Activated CD4-positive, alpha-beta T cell treated with anti-CD3 and anti-CD28 coated beads, Interleukin-2, Interleukin-6, amounts not matched to agents 100 ng/mL and 50 ng/mL, durations not matched to agents 16 hours and 8 hours (primary cell): ENCODE data around the gene MCOLN1.
"Not testable (repeated sequence)": the region's sequence is repeated elsewhere in the genome, so short reads cannot be mapped to it uniquely, and the experiment has no call there.

Source experiments
- DNase-seq: peaks from one replicate; pipeline ENCODE4 v3.0.0-alpha.2; 2020

Gene MCOLN1

DNA sequence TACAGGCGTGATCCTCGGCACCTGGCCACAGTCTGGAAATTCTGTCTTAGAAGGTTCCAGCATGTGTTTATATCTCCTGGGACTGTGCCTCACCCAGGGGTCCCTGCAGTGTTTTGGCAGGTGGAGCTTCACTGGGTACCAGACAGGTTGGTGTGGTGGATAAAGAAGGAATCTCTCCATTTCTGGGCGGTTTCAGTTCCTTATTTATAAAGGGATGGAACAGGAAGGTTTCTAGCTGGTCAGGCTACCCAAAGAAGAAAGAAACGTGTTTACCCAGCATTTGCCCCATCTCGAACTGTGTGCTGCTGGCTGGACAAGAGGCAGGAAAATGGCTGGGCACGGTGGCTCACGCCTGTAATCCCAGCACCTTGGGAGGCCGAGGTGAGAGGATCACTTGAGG is 22.9 kb downstream of the MCOLN1 start:
- DNase-seq = no peak

DNA sequence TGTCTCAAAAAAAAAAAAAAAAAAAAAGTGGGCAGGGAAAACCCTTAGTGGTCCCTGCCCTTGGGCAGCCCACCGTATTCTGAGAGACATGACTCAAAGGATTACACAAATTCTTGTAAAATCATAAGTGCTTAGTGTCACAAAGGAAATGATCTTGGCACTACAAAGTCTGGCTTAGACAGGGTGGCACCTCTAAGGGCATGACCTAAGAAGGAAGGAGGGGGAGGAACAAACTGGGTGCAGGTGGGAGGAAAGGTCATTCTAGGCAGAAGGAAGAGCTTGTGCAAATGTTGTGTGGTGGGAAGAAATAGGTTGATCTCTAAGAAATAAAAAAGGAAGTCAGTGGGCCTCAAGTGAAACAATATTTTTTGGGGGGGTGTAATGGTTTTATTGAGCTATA is 23.5 kb downstream of the MCOLN1 start:
- DNase-seq = peak; percentile 35

DNA sequence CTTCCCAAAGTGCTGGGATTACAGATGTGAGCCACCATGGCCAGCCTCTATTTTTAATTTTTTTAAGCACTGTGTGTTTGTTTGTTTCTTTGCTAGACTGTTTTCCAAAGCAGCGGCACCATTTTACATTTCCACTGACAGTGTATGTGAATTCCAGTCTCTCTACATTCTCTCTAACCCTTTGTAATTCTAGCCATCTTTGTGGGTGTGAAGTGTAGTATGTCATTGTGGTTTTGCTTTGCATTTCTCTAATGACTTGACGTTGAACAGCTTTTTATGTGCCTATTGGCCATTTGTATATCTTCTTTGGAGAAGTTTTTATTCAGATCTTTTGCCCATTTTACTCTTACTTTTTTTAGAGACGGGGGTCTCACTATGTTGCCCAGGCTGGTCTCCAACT is 24.7 kb downstream of the MCOLN1 start:
- peak; percentile 20 for DNase-seq

- no peak for DNase-seq
Measured at GRCh38 chr19:7549429-7550148, 27.2 kb downstream of the MCOLN1 start.

DNA sequence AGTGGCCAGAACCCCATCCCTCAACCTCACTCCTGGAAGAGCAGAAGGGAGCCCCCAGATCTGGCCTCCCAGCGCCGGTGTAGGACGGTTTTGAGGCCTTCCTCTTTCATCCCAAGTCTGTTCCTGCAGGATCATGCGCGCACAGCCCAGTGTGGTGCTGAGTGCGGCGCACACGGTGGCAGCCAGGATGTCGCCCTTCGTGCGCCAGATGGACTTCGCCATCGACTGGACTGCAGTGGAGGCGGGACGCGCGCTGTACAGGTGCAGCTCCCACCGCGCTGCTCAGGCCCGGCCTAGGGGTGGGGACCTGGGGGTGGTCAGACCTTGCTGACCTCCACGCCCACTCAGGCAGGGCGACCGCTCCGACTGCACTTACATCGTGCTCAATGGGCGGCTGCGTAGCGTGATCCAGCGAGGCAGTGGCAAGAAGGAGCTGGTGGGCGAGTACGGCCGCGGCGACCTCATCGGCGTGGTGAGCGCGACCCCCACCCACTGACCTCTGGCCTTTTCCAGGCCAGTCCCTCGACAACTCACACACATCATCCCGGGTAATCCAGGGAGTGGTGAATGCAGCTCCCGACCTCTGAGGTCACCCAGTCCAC is 27.8 kb downstream of the MCOLN1 start:
- no peak for DNase-seq

- DNase-seq = peak; percentile 58
Measured at GRCh38 chr19:7550987-7551761, 28.8 kb downstream of the MCOLN1 start.

- DNase-seq = no peak
Measured at GRCh38 chr19:7552781-7553180, 30.4 kb downstream of the MCOLN1 start.

GRCh38 chr19:7554565-7554964 is 32.1 kb downstream of the MCOLN1 start:
- no peak for DNase-seq

GRCh38 chr19:7554990-7555864 is 32.8 kb downstream of the MCOLN1 start:
- DNase-seq = peak; percentile 30

DNA sequence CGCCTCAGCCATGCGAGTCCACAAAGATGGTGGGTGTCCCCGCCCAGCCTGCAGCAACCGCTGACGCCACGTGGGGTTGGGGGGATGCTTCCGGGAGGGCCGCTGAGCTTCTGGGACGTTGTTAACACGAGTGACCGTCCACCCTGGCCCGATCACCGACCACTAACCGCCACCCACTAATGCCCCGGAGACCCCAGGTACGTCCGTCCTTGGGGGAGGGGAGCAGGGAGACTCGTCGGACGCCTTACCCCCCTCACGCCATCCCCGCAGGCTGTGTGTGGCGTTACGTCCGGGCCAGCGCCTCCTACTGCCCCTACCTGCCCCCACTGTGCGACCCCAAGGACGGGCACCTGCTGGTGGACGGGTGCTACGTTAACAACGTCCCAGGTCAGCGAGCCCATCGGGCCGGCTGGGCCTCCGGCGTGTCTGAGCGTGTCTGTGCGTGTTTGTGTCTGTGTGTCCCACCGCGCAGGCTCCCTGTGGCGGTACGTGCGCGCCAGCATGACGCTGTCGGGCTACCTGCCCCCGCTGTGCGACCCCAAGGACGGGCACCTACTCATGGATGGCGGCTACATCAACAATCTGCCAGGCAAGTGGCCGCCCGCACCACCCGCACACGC is 34.4 kb downstream of the MCOLN1 start:
- no peak for DNase-seq

DNA sequence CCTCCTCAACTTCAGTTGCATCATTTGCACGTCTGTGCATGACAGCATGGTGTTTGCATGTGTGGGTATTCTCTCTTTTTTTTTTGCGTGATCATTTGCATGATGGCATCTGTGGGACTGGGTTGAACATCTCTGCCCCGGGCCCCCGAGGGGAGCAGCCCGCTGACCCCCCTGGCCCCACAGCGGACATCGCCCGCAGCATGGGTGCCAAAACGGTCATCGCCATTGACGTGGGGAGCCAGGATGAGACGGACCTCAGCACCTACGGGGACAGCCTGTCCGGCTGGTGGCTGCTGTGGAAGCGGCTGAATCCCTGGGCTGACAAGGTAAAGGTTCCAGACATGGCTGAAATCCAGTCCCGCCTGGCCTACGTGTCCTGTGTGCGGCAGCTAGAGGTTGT is 36.2 kb downstream of the MCOLN1 start:
- no peak for DNase-seq

GRCh38 chr19:7559102-7559501 is 36.7 kb downstream of the MCOLN1 start:
- no peak for DNase-seq

- no peak for DNase-seq
Measured at GRCh38 chr19:7560255-7560654, 37.8 kb downstream of the MCOLN1 start.

GRCh38 chr19:7561325-7561724 is 38.9 kb downstream of the MCOLN1 start:
- DNase-seq = no peak

DNA sequence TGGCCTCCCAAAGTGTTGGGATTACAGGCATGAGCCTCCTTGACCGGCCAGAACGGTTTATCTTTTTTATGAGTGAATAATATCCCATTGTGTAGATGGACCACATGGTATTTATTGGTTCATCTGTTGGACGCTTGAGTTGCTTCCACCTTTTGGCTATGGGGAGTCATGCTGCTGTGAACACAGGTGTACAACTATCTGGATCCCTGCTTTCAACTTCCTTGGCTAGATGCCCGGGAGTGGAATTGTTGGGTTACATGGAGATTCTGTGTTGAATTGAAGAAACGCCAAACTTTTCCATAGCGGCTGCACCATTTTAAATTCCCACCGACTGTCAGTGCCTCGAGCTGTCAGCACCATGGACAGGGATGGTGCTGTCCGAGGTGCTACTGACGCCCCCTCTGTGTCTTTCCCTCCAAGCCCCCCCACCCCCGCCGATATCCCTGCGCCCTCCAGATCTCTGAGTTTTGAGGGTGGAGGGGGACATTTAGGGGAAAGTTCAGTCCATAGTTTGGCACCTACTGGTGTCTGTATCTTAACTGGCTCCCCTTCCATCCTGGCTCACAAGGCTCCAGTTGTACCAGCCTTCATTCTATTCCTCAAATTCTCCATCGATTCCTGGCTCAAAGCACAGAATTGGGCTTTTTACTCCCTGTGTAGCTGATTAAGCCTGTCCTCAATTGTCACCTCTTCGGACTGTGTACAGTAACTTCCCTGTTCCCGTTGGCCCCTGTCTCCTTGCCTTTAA is 40.4 kb downstream of the MCOLN1 start:
- DNase-seq = no peak

DNA sequence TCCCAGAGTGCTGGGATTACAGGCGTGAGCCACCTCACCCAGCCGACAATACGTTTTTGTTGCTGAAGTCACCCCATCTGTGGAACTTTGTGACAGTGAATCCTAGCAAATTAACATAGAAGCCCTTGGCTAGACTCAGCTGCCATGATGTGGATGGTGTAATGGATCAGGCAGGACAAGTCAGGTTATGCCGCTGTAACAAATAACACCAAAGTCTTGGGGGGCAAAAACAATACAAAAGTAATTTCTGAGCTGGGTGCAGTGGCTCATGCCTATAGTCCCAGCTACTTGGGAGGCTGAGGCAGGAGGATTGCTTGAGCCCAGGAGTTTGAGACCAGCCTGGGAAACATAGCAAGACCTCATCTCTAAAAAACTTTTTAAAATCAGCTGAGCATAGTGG is 42.4 kb downstream of the MCOLN1 start:
- DNase-seq = no peak

DNA sequence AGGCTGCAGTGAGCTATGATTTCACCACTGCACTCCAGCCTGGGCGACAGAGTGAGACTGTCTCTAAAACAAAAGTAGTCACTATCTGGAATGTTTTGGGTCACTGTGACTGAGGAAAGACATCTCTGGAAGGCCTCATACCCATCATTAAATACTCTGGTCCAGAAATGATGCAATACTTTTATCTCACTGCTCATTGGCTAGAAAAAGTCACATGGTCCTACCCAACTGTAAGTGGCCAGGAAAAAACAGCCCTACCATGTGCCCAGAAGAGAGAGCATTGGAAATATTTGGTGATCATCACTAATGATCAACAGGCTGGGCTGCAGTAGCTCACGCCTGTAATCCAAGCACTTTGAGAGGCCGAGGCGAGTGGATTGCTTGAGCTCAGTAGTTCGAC is 42.9 kb downstream of the MCOLN1 start:
- no peak for DNase-seq

GRCh38 chr19:7570761-7571160 is 48.3 kb downstream of the MCOLN1 start:
- no peak for DNase-seq

GRCh38 chr19:7575434-7576040 is 53.1 kb downstream of the MCOLN1 start:
- no peak for DNase-seq

DNA sequence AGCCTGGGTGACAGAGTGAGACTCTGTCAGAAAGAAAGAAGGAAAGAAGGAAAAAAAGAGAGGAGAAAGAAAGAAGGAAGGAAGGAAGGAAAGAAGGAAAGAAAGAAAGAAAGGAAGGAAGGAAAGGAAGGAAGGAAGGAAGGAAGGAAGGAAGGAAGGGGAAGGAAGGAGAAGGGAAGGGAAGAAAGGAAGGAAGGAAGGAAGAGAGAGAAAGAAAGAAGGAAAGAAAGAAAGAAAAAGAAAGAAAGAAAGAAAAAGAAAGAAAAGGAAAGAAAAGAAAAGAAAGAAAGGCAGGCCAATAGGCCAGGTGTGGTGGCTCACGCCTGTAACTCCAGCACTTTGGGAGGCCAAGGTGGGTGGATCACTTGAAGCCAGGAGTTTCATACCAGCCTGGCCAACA is 55.0 kb downstream of the MCOLN1 start:
- not testable (repeated sequence) for DNase-seq

DNA sequence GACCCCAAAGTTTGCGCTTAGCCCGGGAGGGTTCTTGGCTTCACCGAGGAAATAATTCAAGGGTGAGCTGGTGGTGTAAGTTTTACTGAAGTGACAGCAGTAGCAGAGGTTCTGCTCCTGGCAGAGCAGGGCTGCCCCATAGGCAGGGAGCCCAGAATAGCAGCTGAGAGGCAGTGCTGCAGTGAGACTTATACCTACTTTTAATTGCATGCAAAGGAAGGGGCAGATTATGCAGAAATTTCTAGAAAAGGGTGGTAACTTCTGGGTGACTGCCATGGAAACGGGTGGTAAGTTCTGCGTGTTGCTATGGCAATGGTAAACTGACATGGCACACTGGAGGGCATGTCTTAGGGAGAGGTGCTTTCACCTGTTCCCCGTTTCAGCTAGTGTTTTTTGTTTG is 55.7 kb downstream of the MCOLN1 start:
- DNase-seq = no peak
